Measurements from ENCODE around the gene LITAF.
A peak's percentile ranks its signal among the peaks of the same experiment; 100 is the strongest.

The LITAF gene

GRCh38 chr16:11586856-11587642 is at the start of gene LITAF:
LITAF (minus strand) TSS chr16:11586919; CDS start chr16:11556730, 30,189 bp downstream.
- peak; percentile 45 for DNase-seq

GRCh38 chr16:11636172-11636721 is 49.5 kb upstream of the LITAF start:
- peak; percentile 26 for DNase-seq

- DNase-seq: no peak
Measured at GRCh38 chr16:11635679-11636171, 49.0 kb upstream of the LITAF start.

GRCh38 chr16:11635113-11635652 is 48.5 kb upstream of the LITAF start:
- no peak for DNase-seq

DNA sequence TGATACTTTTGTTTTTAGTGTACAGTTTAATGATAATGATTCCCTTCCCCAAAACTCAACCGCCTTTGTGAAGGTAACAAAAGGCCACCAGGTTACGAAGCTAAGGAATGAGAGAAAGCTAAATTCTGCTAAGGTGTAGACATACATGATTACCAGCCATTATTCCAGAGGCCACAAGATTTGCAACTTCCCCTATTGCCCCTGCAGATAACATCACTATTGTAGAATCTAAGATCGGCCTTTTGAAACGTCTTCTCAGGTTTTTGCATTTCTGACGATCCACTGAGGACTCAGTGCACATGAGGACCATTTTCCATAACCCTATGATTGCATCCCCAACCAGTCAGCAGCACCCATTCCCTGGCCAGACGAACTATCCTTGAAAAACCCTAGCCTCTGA is 47.6 kb upstream of the LITAF start:
- no peak for DNase-seq

DNA sequence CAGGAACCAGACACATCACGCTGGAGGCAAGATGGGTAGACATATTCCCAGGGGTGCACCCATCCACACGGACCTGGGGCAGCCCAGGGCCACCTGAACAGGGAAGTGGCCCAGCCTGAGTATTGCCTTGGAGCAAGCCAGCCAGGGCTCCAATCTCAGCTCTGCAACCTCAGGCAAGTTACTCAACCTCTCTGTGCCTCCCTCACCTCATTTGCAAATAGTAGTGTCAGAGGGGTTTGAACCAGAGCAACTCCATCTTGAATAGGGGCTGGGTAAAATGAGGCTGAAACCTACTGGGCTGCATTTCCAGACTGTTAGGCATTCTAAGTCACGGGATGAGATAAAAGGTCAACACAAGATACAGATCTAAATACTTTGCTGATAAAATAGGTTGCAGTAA is 46.4 kb upstream of the LITAF start:
- no peak for DNase-seq

DNA sequence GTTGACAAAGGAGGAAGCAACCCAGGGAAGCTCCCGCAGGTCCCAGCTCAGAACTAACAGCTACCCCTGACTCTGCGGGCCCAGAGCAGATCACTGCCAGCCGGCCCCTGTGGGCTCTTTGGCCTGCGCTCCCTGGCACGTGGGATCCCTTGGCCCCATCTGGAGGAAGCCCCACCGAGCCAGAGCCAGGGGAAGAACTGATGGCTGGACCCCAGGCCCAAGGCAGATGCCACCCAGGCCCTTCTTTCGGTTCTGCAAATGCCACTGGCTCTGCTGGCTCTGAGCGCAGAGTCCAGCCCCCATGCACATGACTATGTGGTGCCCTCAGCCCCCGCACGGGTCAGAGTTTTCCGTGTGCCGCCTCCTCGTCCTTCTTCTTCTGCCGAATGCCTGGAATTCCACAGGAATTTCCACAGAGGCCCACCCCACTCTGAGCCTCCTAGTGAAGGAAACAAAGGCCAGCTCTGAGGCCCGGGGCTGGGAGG is 45.8 kb upstream of the LITAF start:
- no peak for DNase-seq

DNA sequence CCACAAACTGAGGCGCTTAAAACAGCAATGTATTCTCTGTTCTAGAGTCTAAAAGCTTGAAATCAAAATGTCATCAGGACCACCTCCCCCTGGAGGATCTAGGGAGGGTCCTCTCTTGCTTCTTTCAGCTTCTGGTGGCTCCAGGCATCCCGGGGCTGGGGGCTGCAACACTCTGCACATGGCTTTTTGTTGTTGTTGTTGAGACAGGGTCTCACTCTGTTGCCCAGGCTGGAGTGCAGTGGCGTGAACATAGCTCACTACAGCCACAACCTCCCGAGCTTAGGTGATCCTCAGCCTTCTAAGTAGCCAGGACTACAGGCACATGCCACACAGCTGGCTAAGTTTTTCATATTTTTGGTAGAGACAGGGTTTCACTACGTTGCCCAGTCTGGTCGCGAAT is 44.5 kb upstream of the LITAF start:
- no peak for DNase-seq

- no peak for DNase-seq
Measured at GRCh38 chr16:11630768-11631056, 44.0 kb upstream of the LITAF start.

- no peak for DNase-seq
Measured at GRCh38 chr16:11630046-11630767, 43.5 kb upstream of the LITAF start.

DNA sequence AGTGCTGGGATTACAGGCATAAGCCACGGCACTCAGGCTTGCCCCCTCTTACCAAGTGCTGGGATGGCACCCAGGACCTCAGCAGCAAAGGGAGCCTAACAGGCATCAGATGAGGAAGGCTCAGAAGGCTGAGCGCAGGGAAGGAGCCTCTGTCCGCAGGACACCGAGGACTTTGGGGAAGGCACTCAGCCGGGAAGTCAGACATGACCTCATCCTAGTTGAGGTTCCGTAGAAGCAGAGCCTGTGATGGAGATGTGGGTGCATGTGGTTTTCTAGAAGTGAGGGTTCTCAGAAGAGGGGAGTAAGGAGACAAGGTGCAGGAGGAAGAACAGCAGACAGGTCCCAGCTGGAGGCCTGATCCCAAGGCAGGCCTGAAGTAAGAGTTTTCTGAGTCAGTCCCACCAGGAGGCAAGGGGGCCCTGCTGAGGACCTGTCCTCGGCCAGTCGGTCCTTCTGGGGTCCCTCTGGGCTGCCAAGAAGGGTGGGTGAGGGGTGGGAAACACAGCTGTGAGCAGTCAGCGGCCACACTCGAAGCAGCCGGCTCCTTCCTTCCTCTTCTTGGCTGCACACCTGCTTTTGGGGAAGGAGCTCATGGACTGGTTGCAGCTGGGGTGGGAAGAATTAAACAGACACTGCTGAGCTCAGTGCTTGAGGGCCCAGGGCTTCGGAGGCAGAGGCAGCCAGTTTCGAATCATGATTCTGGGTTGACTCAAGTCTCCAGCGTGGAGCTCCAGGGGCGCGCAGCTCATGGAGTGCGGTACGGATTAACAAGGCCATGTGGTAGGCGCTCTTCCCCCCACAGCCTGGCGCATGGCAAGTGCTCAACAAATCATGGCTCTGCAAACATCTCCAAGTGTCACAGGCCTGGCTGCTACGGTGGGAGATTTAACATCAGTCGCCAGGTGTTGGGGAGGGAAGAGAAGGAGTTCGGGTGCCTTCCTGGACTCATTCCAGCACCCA is 42.6 kb upstream of the LITAF start:
- peak; percentile 44 for DNase-seq

- DNase-seq: no peak
Measured at GRCh38 chr16:11627822-11628457, 41.2 kb upstream of the LITAF start.

DNA sequence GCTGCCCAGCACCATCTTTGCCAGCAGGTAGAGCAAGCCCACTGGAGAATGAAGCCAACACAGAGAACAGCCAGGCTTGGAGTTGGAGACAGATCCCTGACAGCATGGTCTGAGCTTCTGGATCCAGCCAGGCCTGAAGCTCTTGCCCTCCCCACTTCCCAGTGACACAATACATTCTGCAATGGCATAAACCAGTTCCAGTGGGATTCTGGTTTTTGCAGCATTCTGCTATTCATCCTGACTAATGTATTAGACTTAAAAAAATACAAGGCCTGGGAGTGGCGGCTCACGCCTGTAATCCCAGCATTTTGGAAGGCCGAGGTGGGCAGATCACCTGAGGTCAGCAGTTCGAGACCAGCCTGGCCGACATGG is 40.6 kb upstream of the LITAF start:
- no peak for DNase-seq

GRCh38 chr16:11626657-11627291 is 40.1 kb upstream of the LITAF start:
- no peak for DNase-seq

DNA sequence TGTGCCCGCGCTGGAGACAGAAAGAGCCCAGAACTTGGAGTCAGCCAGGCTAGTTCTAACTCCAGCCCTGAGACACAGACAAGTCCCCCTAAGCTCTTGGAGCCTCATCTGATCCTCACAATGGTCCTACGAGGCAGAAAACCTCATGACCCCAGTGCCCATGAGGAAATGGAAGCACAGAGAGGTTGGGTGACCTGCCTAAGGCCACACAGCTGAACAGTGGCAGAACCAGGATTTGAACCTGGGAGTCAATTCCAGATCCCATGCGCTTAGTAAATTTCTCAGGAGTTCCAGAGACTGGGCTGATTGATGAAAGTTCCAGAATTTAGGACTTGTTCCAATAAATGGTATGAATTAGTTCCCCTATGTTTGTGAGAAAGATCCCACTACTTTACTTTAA is 39.0 kb upstream of the LITAF start:
- DNase-seq: no peak

GRCh38 chr16:11624636-11625607 is 38.2 kb upstream of the LITAF start:
- DNase-seq: no peak

GRCh38 chr16:11624205-11624604 is 37.5 kb upstream of the LITAF start:
- DNase-seq: no peak

DNA sequence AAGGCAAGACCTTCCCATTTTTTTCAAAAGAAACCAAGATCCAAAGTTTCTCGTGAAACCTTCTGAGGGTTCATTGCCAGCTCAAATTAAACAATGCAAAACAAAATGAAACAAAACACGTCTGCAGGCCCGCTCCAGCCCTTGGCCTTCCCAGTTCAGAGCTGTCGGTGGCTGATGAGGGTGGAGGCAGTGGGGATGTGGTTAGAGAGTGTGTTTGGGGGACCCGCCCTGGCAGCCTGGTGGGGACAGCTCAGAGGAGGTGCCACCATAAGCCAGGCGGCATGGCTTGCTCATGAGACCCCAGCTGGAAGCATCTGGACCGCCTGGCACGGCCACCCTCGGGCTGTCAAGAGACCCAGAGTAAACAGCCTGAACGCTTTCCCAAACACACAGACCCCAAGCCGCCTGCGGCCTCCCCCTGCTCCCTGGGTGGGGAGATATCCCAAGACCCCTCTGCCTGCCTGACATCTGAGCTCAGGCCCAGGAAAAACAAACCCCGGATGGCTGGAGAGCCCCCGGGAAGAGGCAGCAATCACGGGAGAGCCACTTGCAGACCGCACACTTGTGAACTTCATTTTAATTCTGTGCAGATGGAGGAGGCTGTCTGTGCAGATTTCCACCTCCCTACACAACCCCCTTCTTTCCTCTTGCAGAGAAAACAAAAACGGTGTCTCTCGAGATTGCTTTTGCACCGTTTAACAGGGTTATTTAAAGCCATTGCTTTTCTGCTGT is 35.4 kb upstream of the LITAF start:
- no peak for DNase-seq

GRCh38 chr16:11621539-11621919 is 34.8 kb upstream of the LITAF start:
- no peak for DNase-seq
